Mesothelial cell of epicardium (in vitro differentiated cells): Measurements from ENCODE around the gene NTSR1. TPM values are rescaled to one million over a fixed set of nuclear protein-coding genes. Genes with fewer than 3 reads are reported as not detected.

Experiments used
- DNase-seq, 2 experiments: peaks; one replicate each; pipeline ENCODE4 v3.0.0; 2021; ENCODE audit warnings: low spot score in 2 of 2; ENCODE audit not compliant: unreplicated experiment in 2 of 2
- H3K27ac Mint-ChIP-seq: 2 replicates; pipeline ENCODE4 v1.8.0; 2021; ENCODE audit warnings: mixed read lengths
- H3K27me3 Mint-ChIP-seq: 2 replicates; pipeline ENCODE4 v1.8.0; 2021; ENCODE audit warnings: low read depth, mixed read lengths
- H3K36me3 Mint-ChIP-seq: 2 replicates; pipeline ENCODE4 v1.8.0; 2021; ENCODE audit warnings: mixed read lengths
- H3K4me1 Mint-ChIP-seq: 2 replicates; pipeline ENCODE4 v1.8.0; 2021; ENCODE audit warnings: mixed read lengths
- H3K4me3 Mint-ChIP-seq: 2 replicates; pipeline ENCODE4 v1.8.0; 2021; ENCODE audit warnings: mild to moderate bottlenecking, moderate library complexity, mixed read lengths
- H3K9me3 Mint-ChIP-seq: 2 replicates; pipeline ENCODE4 v1.8.0; 2021; ENCODE audit warnings: mixed read lengths
- CTCF ChIP-seq: fragments of 200-600 bp; sonication (generic); IDR thresholded peaks from one replicate; pipeline ENCODE4 v1.5.0; 2021; ENCODE audit warnings: antibody characterized with exemption; ENCODE audit not compliant: unreplicated experiment
- total RNA-seq: library from RNA; stranded (reverse); gene quantifications from 3 replicates; pipeline ENCODE4 v1.2.1, GENCODE V29; 2021

Gene NTSR1
- total RNA-seq, 1 donor from 2014 or later: 0.36 TPM

DNA sequence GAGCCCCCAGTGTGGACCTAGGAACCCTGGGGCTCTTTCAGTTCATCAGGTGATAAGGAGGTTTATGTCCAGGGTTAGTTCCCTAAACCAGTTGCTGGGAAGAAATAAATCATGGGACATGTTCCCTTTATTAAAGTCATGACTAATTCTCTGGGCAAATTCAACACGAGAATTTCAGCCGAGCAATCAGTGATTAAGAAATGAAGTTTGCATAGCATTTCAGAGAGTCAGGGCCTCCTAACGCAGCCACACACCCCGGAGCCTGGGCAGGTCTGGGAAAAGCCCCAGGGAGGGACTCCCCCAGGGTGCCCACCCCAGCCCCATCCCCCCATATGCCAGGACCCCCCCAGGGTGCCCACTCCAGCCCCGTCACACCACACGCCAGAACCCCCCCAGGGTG is 46.2 kb upstream of the NTSR1 start:
- no peak for DNase-seq
- no peaks in the 10 kb centered on the region for H3K36me3 Mint-ChIP-seq
- TF ChIP-seq CTCF: no peak
- H3K4me3 Mint-ChIP-seq: no peak overlapping the region
- no peaks in the 10 kb centered on the region for H3K9me3 Mint-ChIP-seq
- H3K4me1 Mint-ChIP-seq: peaks cover 15% of the 10 kb centered on the region
- no peaks in the 10 kb centered on the region for H3K27me3 Mint-ChIP-seq
- no peak overlapping the region for H3K27ac Mint-ChIP-seq

DNA sequence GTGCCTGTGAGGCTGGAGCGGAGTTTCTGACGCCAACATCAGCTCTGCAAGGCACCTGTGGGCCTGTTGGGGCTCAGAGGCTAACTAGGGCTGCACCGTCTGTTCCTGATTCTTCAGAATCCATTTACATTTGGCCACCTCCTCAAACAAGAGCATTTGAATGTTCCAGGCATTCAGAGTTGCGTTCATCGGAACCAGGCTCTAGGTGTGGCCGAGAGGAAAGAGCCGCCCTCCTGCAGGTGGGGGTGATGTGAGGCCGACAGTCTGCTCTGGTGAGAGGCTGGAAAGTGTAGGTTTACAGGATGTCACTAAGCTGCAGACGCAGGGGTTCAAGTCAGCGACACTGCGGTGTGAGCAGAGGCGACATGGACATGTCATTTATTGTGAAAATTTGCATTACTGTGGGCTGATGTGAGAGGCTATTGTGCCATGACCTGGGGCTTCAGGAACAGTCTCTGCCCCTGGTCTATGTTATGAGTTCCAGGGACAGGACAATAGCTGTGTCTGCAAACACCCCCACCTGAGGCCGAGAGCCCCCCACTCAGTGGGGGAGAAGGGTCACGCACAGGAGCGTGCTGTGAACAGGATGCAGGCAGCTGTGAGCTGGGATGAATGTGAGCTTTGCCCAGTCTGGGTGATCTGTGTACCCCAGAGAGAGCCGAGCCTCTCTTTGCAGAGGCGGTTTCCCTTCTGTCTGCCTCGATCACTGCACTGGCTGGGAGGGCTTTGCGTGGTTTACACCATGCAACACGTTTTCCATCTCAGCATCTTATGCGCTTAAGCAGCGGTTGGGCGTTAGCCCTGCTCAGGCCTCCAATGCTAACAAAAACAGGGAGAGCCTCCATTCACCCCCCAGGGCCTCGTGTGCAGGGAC is 45.3 kb upstream of the NTSR1 start:
- DNase-seq: no peak
- Mint-ChIP-seq H3K36me3 (no peaks in the 10 kb centered on the region), H3K27me3 (no peaks in the 10 kb centered on the region), H3K4me3 (no peak overlapping the region), H3K4me1 (peaks cover 24% of the 10 kb centered on the region), H3K27ac (no peak overlapping the region), H3K9me3 (no peaks in the 10 kb centered on the region)
- TF ChIP-seq CTCF: no peak

- Mint-ChIP-seq H3K36me3 (no peaks in the 10 kb centered on the region), H3K9me3 (no peaks in the 10 kb centered on the region), H3K27ac (no peak overlapping the region), H3K4me1 (peaks cover 32% of the 10 kb centered on the region), H3K4me3 (no peak overlapping the region), H3K27me3 (no peaks in the 10 kb centered on the region)
- DNase-seq: no peak
- no peak for TF ChIP-seq CTCF
Observed at GRCh38 chr20:62664019-62664971, 44.3 kb upstream of the NTSR1 start.

DNA sequence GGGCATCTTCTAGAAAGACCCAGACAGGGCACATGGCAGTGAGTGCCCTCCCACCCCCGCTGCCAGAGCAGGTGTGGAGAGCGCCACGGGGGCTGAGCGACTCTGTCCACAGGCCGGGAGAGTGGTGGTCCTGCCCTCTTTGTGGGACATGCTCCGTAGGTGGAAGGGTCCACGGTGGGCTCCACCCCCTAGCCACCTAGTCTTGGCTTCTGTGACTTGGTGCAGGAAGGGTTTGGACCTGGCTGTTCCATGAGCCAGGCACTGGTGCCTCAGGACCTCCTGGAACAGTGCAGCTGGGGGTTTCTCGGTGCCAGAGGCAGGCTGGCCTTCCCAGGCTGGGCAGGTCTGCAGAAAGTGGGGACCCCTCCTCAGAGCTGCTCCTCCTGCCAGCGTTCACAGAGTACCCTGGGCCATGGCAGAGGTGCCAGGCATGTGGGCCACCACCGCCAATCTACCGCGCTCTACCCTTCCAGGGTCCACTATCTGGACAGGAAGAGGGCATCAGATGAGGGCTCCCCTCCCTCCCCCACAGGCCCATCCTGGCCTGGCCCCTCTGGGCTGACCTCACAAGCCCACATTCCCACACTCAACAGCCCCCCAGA is 43.4 kb upstream of the NTSR1 start:
- no peak overlapping the region for H3K27ac Mint-ChIP-seq
- no peak overlapping the region for H3K4me3 Mint-ChIP-seq

More for the DNA sequence above, 43.4 kb upstream of the NTSR1 start:
- no peak for DNase-seq
- TF ChIP-seq CTCF: no peak
- Mint-ChIP-seq H3K27me3 (no peaks in the 10 kb centered on the region), H3K4me1 (peaks cover 41% of the 10 kb centered on the region), H3K36me3 (no peaks in the 10 kb centered on the region), H3K9me3 (no peaks in the 10 kb centered on the region)
